RWPE2 (cell line): ENCODE data around the gene CNTN6.
"Not testable (repeated sequence)": the region's sequence is repeated elsewhere in the genome, so short reads cannot be mapped to it uniquely, and the experiment has no call there.

Experiments used
- ATAC-seq: fragments of 200-7000 bp; cut with Tn5 transposase; 3 replicates; pipeline ENCODE4 v1.9.1; 2021; ENCODE audit warnings: low read depth
- DNase-seq: peaks from one replicate; pipeline ENCODE4 v3.0.0-alpha.2; 2020; ENCODE audit warnings: low spot score
- H3K27ac ChIP-seq: fragments of 450-650 bp; 2 replicates; pipeline ENCODE4 v1.5.1; 2017; ENCODE audit warnings: mild to moderate bottlenecking; ENCODE audit not compliant: poor library complexity, severe bottlenecking
- H3K27me3 ChIP-seq: fragments of 250-450 bp; sonication (Bioruptor Pico); 2 replicates; pipeline ENCODE4 v1.5.1; 2021; ENCODE audit warnings: mild to moderate bottlenecking, moderate library complexity; ENCODE audit not compliant: insufficient read depth, poor library complexity, severe bottlenecking
- H3K36me3 ChIP-seq: fragments of 250-450 bp; sonication (Bioruptor Pico); 2 replicates; pipeline ENCODE4 v1.5.1; 2020; ENCODE audit warnings: low read depth, mild to moderate bottlenecking, moderate library complexity
- H3K4me1 ChIP-seq: fragments of 250-450 bp; sonication (Bioruptor Pico); 2 replicates; pipeline ENCODE4 v1.5.1; 2021; ENCODE audit warnings: mild to moderate bottlenecking, moderate library complexity; ENCODE audit not compliant: insufficient read depth, poor library complexity, severe bottlenecking
- H3K4me3 ChIP-seq: fragments of 250-450 bp; sonication (Bioruptor Pico); 2 replicates; pipeline ENCODE4 v1.5.1; 2021; ENCODE audit warnings: mild to moderate bottlenecking, moderate library complexity; ENCODE audit not compliant: severe bottlenecking
- H3K9me3 ChIP-seq: fragments of 250-450 bp; sonication (Bioruptor Pico); 2 replicates; pipeline ENCODE4 v1.5.1; 2021; ENCODE audit warnings: mild to moderate bottlenecking, moderate library complexity; ENCODE audit not compliant: severe bottlenecking
- TF ChIP-seq, protein P1 (sequence below): fragments of 450-650 bp; IDR thresholded peaks from one replicate; pipeline ENCODE4 v1.5.1; 2017; ENCODE audit warnings: mild to moderate bottlenecking, moderate library complexity; ENCODE audit not compliant: poor library complexity, severe bottlenecking

Gene CNTN6

DNA sequence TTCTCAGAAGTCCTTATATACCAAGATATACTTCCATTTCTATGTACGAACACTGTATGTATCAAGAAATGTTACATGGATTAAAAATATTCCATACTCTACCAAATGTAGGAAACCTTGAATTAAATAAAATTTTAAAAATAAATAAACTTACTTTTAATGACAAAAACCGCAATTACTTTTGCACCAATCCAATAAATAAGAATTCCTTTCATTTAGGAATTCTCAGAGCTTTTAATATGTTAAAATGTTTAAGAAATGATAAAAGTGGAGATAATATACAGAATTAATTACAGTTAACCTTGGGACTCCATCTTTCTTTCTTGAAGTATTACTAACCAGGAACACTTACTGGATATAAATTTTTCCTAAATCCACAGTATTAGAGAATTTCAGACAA, 272.7 kb downstream of the CNTN6 start:
- ATAC-seq, result no peak
- no peak for DNase-seq

DNA sequence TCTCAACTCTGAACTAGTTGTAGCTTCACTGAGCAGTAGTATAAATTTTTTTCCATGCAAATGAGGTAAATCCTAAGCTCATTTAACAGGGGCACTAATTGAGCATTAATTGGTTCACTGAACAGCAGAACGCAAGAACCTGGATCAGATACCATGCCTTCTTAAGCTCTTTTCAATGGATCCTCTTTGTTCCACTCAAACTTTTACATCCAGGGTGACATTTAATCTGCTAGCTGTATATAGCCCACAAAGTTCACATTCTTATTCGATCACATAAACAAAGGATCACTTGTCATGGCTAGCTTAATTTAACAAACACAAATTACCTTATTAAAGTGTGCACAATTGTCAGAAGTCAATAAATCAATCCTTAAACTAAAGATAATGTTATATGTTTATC, 281.6 kb downstream of the CNTN6 start:
- no peaks in the 10 kb centered on the region for H3K4me1 ChIP-seq
- no peaks in the 10 kb centered on the region for H3K27me3 ChIP-seq
- no peak overlapping the region for H3K4me3 ChIP-seq
- ATAC-seq (no peak), DNase-seq (no peak)
- TF ChIP-seq, protein P1, sequence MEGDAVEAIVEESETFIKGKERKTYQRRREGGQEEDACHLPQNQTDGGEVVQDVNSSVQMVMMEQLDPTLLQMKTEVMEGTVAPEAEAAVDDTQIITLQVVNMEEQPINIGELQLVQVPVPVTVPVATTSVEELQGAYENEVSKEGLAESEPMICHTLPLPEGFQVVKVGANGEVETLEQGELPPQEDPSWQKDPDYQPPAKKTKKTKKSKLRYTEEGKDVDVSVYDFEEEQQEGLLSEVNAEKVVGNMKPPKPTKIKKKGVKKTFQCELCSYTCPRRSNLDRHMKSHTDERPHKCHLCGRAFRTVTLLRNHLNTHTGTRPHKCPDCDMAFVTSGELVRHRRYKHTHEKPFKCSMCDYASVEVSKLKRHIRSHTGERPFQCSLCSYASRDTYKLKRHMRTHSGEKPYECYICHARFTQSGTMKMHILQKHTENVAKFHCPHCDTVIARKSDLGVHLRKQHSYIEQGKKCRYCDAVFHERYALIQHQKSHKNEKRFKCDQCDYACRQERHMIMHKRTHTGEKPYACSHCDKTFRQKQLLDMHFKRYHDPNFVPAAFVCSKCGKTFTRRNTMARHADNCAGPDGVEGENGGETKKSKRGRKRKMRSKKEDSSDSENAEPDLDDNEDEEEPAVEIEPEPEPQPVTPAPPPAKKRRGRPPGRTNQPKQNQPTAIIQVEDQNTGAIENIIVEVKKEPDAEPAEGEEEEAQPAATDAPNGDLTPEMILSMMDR, result no peak
- H3K36me3 ChIP-seq, result no peaks in the 10 kb centered on the region
- H3K27ac ChIP-seq, result no peak overlapping the region
- H3K9me3 ChIP-seq, result no peaks in the 10 kb centered on the region

More for the DNA sequence above, 272.7 kb downstream of the CNTN6 start:
- Histone ChIP-seq H3K27ac (no peak overlapping the region), H3K36me3 (no peaks in the 10 kb centered on the region), H3K4me3 (no peak overlapping the region), H3K9me3 (peaks cover 1% of the 10 kb centered on the region), H3K4me1 (no peaks in the 10 kb centered on the region), H3K27me3 (no peaks in the 10 kb centered on the region)
- TF ChIP-seq, protein P1, result no peak

GRCh38 chr3:1375145-1375544, 282.3 kb downstream of the CNTN6 start:
- H3K27me3 ChIP-seq, result no peaks in the 10 kb centered on the region
- H3K4me1 ChIP-seq, result no peaks in the 10 kb centered on the region
- no peak for ATAC-seq
- no peaks in the 10 kb centered on the region for H3K9me3 ChIP-seq
- no peak overlapping the region for H3K27ac ChIP-seq
- no peak for DNase-seq
- TF ChIP-seq, protein P1, result no peak
- H3K4me3 ChIP-seq, result no peak overlapping the region
- no peaks in the 10 kb centered on the region for H3K36me3 ChIP-seq

GRCh38 chr3:1380926-1381646, 288.3 kb downstream of the CNTN6 start:
- no peak overlapping the region for H3K4me3 ChIP-seq
- H3K27me3 ChIP-seq, result no peaks in the 10 kb centered on the region
- DNase-seq, result no peak
- no peak for ATAC-seq
- no peaks in the 10 kb centered on the region for H3K4me1 ChIP-seq
- TF ChIP-seq, protein P1, result no peak
- no peaks in the 10 kb centered on the region for H3K36me3 ChIP-seq
- no peaks in the 10 kb centered on the region for H3K9me3 ChIP-seq
- no peak overlapping the region for H3K27ac ChIP-seq

DNA sequence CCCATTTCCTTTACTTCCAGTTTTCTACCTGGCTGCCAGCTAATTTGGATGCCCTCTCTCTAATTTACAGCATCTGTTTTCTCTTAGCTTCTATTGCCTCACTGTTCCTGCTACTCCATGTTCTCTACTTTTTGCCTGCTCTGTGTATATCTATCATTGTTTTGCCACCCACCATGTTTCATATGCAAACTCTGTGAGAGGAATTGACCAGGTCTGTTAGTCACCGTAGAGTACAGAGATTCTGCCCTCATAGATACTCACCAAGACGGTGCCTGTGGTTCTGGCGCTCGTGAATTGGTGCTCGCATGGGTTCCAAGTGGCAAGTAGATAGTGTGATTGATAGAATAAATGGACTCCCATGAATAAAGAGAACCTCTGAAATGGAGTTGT, 288.8 kb downstream of the CNTN6 start:
- no peak for DNase-seq
- H3K4me3 ChIP-seq, result no peak overlapping the region
- ATAC-seq, result no peak

GRCh38 chr3:1387396-1387905, 294.6 kb downstream of the CNTN6 start:
- H3K4me3 ChIP-seq, H3K36me3 ChIP-seq, H3K27ac ChIP-seq, DNase-seq, ATAC-seq, H3K27me3 ChIP-seq, H3K9me3 ChIP-seq, H3K4me1 ChIP-seq: not testable (repeated sequence)

More for the DNA sequence above, 288.8 kb downstream of the CNTN6 start:
- H3K27me3 ChIP-seq, result no peaks in the 10 kb centered on the region
- TF ChIP-seq, protein P1, result no peak
- H3K9me3 ChIP-seq, result no peaks in the 10 kb centered on the region
- no peaks in the 10 kb centered on the region for H3K4me1 ChIP-seq
- H3K27ac ChIP-seq, result no peak overlapping the region
- no peaks in the 10 kb centered on the region for H3K36me3 ChIP-seq
